ENCODE results near the gene ARNT2. TPM values are rescaled to one million over a fixed set of nuclear protein-coding genes. Genes with fewer than 3 reads are reported as not detected.

The ARNT2 gene
- total and polyA plus RNA-seq, 4 experiments from 2014 or later: not detected

DNA sequence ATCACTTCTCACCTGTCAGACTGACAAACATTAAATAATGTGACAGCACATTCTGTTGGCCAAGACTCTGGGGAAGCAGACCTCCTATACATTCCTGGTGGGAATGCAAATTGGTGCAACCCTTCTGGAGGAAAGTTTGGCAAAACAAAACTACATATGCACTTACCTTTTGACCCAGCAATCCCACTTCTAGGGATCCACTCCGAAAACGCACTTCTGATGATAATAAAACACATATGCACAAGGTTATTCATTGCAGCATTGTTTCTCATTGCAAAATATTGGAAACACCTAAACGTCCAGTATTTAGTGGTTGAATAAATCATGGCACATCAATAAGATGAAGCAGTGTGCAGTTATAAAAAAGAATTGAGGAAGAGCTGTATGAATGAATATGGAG, 145.5 kb downstream of the ARNT2 start:
- no peaks in the 10 kb centered on the region for H3K36me3 Mint-ChIP-seq
- no peaks in the 10 kb centered on the region for H3K4me1 ChIP-seq (ENCODE audit: insufficient read depth, low read length)
- H3K9me3 Mint-ChIP-seq: peaks cover 0 to 1% (median 0%) of the 10 kb centered on the region in 8 donors
- no peak overlapping the region for H3K4me3 Mint-ChIP-seq
- no peak overlapping the region for H3K27ac Mint-ChIP-seq
- ChIA-PET CTCF (ENCODE audit: partially characterized antibody) (no interaction called here), POLR2A (ENCODE audit: partially characterized antibody) (no interaction called here)
- H3K4me3 ChIP-seq (ENCODE audit: low read length in 2 of 2): no peak overlapping the region
- intact Hi-C loops (cut with micrococcal nuclease): no loop called here
- DNase-seq: no peak
- H3K4me1 Mint-ChIP-seq: no peaks in the 10 kb centered on the region
- no peaks in the 10 kb centered on the region for H3K9me3 ChIP-seq (ENCODE audit: control insufficient read depth in 1 of 2, low read length in 2 of 2)
- H3K27me3 ChIP-seq (ENCODE audit: insufficient read depth, low read length): no peaks in the 10 kb centered on the region
- H3K27me3 Mint-ChIP-seq: peaks cover 15 to 18% of the 10 kb centered on the region in 2 donors
- no peaks in the 10 kb centered on the region for H3K36me3 ChIP-seq (ENCODE audit: insufficient read depth, low read length)
- no peak overlapping the region for H3K27ac ChIP-seq (ENCODE audit: low read depth, low read length)

DNA sequence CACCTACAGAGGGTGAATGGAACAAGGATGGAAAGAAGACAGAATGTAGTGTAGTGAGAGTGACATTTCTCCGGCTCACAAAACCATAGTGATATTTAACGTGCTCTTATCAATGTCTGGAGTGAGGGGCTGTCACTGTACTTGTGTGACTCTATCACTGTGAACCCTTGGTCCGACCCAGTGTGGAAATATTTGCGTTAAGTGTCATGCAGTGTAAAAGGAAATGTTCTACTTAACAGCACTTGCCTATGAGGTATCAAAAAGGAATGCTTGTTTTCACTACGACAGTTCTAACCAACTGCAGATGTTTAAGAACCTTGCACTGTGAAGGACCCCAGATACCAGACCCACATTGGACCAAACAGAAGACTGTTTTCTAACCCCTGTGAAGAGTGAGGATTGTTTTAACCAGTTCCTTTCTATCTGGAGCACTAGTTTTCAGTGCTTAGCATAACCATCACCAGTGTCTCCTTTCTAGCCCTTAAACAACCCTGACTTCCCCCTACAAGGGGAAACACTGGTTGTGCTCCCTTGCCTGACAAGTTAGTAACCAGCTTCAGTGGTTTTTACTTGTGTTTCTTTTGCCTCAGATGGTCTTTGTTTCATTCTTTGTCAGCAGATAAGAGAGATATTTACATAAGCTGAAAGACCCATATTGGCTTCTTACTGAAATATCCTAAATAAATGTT, 146.2 kb downstream of the ARNT2 start:
- intact Hi-C loops (cut with micrococcal nuclease): no loop called here
- CTCF ChIA-PET (ENCODE audit: partially characterized antibody): no interaction called here
- Histone ChIP-seq H3K27me3 (ENCODE audit: insufficient read depth, low read length) (no peaks in the 10 kb centered on the region), H3K27ac (ENCODE audit: low read depth, low read length) (no peak overlapping the region), H3K4me1 (ENCODE audit: insufficient read depth, low read length) (no peaks in the 10 kb centered on the region), H3K4me3 (ENCODE audit: low read length in 2 of 2) (no peak overlapping the region), H3K9me3 (ENCODE audit: control insufficient read depth in 1 of 2, low read length in 2 of 2) (no peaks in the 10 kb centered on the region), H3K36me3 (ENCODE audit: insufficient read depth, low read length) (no peaks in the 10 kb centered on the region)
- H3K36me3 Mint-ChIP-seq: no peaks in the 10 kb centered on the region
- H3K4me1 Mint-ChIP-seq: no peaks in the 10 kb centered on the region
- no peak for DNase-seq
- H3K27me3 Mint-ChIP-seq: peaks cover 18 to 19% of the 10 kb centered on the region in 2 donors
- POLR2A ChIA-PET (ENCODE audit: partially characterized antibody): no interaction called here
- H3K4me3 Mint-ChIP-seq: no peak overlapping the region
- peaks cover 0 to 2% (median 0%) of the 10 kb centered on the region in 8 donors for H3K9me3 Mint-ChIP-seq
- H3K27ac Mint-ChIP-seq: no peak overlapping the region

DNA sequence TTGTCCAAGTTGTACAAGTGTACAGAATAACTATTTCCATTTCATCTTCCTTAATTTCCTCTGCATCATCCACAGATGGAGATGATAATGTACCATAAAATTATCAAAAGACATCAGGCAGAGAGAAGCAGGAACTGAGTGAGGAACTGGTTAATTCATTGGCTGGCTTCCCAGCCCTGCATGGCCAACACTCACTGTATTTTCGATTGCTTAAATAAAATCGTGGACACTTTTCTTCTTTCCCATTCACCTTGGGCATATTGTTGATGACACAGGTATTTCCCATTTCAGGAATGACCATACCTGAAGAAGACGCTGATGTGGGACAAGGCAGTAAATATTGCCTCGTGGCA, 146.7 kb downstream of the ARNT2 start:
- no peaks in the 10 kb centered on the region for H3K4me1 Mint-ChIP-seq
- no peaks in the 10 kb centered on the region for H3K36me3 ChIP-seq (ENCODE audit: insufficient read depth, low read length)
- no peak overlapping the region for H3K27ac ChIP-seq (ENCODE audit: low read depth, low read length)
- peaks cover 18% of the 10 kb centered on the region in 2 donors for H3K27me3 Mint-ChIP-seq
- CTCF ChIA-PET (ENCODE audit: partially characterized antibody): no interaction called here
- H3K4me3 Mint-ChIP-seq: no peak overlapping the region
- H3K36me3 Mint-ChIP-seq: no peaks in the 10 kb centered on the region
- H3K27me3 ChIP-seq (ENCODE audit: insufficient read depth, low read length): no peaks in the 10 kb centered on the region
- H3K27ac Mint-ChIP-seq: no peak overlapping the region
- no peak for DNase-seq
- H3K9me3 Mint-ChIP-seq: peaks cover 0 to 2% (median 0%) of the 10 kb centered on the region in 8 donors
- H3K4me3 ChIP-seq (ENCODE audit: low read length in 2 of 2): no peak overlapping the region
- intact Hi-C loops (cut with micrococcal nuclease): no loop called here
- POLR2A ChIA-PET (ENCODE audit: partially characterized antibody): no interaction called here
- no peaks in the 10 kb centered on the region for H3K9me3 ChIP-seq (ENCODE audit: control insufficient read depth in 1 of 2, low read length in 2 of 2)
- no peaks in the 10 kb centered on the region for H3K4me1 ChIP-seq (ENCODE audit: insufficient read depth, low read length)

DNA sequence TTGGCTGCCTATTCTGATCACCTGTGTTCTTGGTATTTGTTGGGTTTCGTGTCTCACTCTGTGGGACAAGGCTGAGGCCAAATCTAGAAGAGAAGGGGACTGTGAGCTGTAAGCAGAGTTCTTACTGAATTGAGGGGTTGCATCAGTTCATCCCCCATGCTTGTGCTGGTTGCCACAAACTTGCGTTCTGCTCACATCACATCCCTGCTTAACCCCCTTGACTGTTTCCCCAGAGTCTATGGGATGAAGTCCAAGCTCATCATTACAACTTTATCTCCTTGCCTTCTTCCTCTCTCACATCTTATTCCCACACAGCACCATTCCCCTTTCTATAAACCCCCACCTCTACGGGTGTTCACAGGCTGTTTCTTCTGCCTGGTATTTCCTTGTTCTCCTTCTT, 147.2 kb downstream of the ARNT2 start:
- H3K4me1 Mint-ChIP-seq: no peaks in the 10 kb centered on the region
- Histone ChIP-seq H3K9me3 (ENCODE audit: control insufficient read depth in 1 of 2, low read length in 2 of 2) (no peaks in the 10 kb centered on the region), H3K4me3 (ENCODE audit: low read length in 2 of 2) (no peak overlapping the region), H3K4me1 (ENCODE audit: insufficient read depth, low read length) (no peaks in the 10 kb centered on the region), H3K27ac (ENCODE audit: low read depth, low read length) (no peak overlapping the region), H3K36me3 (ENCODE audit: insufficient read depth, low read length) (no peaks in the 10 kb centered on the region), H3K27me3 (ENCODE audit: insufficient read depth, low read length) (no peaks in the 10 kb centered on the region)
- H3K27ac Mint-ChIP-seq: no peak overlapping the region
- H3K9me3 Mint-ChIP-seq: peaks cover 0 to 2% (median 0%) of the 10 kb centered on the region in 8 donors
- ChIA-PET CTCF (ENCODE audit: partially characterized antibody) (no interaction called here), POLR2A (ENCODE audit: partially characterized antibody) (no interaction called here)
- intact Hi-C loops (cut with micrococcal nuclease): no loop called here
- DNase-seq: no peak
- no peak overlapping the region for H3K4me3 Mint-ChIP-seq
- no peaks in the 10 kb centered on the region for H3K36me3 Mint-ChIP-seq
- peaks cover 15 to 17% of the 10 kb centered on the region in 2 donors for H3K27me3 Mint-ChIP-seq

DNA sequence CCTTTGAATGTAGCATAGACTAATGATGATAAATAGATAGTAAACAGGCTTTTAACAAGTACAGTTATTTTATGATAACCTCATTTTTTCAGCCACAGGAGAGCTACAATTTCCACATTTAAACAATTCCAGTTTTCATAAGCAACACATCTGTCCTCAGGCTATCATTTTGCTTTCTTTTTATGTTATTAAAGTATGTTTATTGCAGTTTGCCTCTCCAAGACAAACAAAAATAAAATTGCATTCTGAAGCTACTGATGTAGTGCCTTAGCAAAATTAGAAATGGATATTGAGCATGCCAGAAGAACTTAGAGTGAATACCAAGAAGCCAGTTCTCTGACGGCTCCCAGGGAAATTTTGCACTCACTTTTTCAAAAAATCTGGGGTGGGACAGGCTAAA, 150.4 kb downstream of the ARNT2 start:
- Histone ChIP-seq H3K9me3 (ENCODE audit: control insufficient read depth in 1 of 2, low read length in 2 of 2) (no peaks in the 10 kb centered on the region), H3K27me3 (ENCODE audit: insufficient read depth, low read length) (no peaks in the 10 kb centered on the region), H3K4me3 (ENCODE audit: low read length in 2 of 2) (no peak overlapping the region), H3K27ac (ENCODE audit: low read depth, low read length) (no peak overlapping the region), H3K36me3 (ENCODE audit: insufficient read depth, low read length) (no peaks in the 10 kb centered on the region), H3K4me1 (ENCODE audit: insufficient read depth, low read length) (no peaks in the 10 kb centered on the region)
- CTCF ChIA-PET (ENCODE audit: partially characterized antibody): no interaction called here
- Mint-ChIP-seq H3K9me3 (peaks cover 0 to 2% (median 0%) of the 10 kb centered on the region in 8 donors), H3K4me3 (no peak overlapping the region), H3K27ac (no peak overlapping the region), H3K36me3 (no peaks in the 10 kb centered on the region), H3K4me1 (no peaks in the 10 kb centered on the region), H3K27me3 (peaks cover 10 to 23% of the 10 kb centered on the region in 2 donors)
- no peak for DNase-seq
- POLR2A ChIA-PET (ENCODE audit: partially characterized antibody): no interaction called here
- intact Hi-C loops (cut with micrococcal nuclease): no loop called here

DNA sequence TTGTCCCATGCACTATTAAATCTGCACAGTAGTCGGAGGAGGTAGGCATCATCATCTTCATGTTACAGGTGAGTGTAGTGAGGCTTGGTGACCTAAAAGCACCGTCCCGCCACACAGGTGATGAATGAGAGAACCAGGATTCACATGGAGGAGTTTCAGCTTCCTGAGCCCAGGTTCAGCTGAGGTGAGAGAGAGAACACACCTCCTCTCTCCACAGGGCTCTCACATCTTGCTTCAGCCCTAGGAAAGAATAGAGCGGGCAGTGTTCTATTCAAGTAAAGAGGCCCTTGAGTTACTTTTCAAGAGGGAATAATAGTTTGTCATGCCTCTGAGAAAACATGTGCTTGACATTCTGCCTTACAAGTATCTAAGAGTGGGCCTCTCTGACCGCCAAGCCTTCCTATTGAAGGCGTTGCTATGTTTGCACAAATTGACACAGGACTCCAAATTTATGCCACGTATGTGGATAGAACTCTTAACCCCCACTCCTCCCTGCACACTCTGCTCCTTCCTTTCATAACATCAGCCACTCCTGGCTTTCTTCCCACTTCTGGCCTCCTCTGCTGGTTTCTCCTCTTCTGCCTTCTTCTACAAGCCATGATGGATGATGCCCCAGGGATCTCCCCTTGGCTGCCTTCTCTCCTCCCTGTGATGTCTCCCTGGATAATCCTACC, 152.6 kb downstream of the ARNT2 start:
- no peaks in the 10 kb centered on the region for H3K36me3 Mint-ChIP-seq
- H3K4me1 ChIP-seq (ENCODE audit: insufficient read depth, low read length): no peaks in the 10 kb centered on the region

DNA sequence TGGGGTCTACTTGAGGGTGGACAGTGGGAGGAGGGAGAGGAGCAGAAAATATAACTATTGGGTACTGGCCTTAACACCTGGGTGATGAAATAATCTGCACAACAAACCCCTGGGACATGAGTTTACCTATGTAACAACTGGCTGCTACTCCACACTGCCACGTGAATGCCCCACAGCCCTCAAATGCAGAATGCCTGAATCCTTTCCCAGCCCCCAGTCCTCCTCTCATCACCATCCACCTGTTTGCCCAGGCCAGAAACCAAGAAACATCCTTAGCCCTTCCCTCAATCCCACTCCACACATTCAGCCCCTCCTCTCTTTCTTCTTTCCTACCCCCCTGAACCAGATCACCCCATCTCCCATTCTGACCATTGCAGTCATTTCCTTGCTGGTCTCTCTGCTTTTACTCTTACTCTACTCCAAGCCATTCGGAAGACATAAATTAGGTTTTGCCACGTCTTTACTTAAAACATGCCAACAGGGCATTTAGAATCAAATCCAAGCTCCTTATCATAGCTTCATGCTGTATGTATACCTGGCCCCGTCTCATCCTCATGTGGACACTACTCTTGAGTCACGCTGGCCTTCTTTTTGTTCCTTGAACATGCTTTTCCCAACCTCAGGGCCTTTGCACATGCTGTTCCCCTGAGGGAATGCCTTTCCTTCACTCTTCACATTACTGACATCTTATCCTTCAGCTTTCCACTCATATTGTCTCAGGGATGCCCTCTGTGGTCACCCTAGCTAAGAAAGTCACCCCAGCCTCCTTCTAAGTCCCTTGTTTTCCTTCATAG, 153.5 kb downstream of the ARNT2 start:
- Mint-ChIP-seq H3K4me3 (peak overlapping the region in 1 of 8 donors; percentile 10), H3K9me3 (peaks cover 0 to 2% (median 0%) of the 10 kb centered on the region in 8 donors), H3K36me3 (no peaks in the 10 kb centered on the region), H3K27ac (peak overlapping the region in 1 of 7 donors; percentile 53), H3K4me1 (peaks cover 0 to 5% (median 0%) of the 10 kb centered on the region in 4 donors), H3K27me3 (peaks cover 6 to 23% of the 10 kb centered on the region in 2 donors)
- Histone ChIP-seq H3K36me3 (ENCODE audit: insufficient read depth, low read length) (no peaks in the 10 kb centered on the region), H3K9me3 (ENCODE audit: control insufficient read depth in 1 of 2, low read length in 2 of 2) (no peaks in the 10 kb centered on the region), H3K27me3 (ENCODE audit: insufficient read depth, low read length) (no peaks in the 10 kb centered on the region), H3K4me1 (ENCODE audit: insufficient read depth, low read length) (no peaks in the 10 kb centered on the region), H3K27ac (ENCODE audit: low read depth, low read length) (no peak overlapping the region), H3K4me3 (ENCODE audit: low read length in 2 of 2) (no peak overlapping the region)
- CTCF ChIA-PET (ENCODE audit: partially characterized antibody): no interaction called here
- intact Hi-C loops (cut with micrococcal nuclease): no loop called here
- POLR2A ChIA-PET (ENCODE audit: partially characterized antibody): no interaction called here
- no peak for DNase-seq

More for the DNA sequence above, 152.6 kb downstream of the ARNT2 start:
- Histone ChIP-seq H3K9me3 (ENCODE audit: control insufficient read depth in 1 of 2, low read length in 2 of 2) (no peaks in the 10 kb centered on the region), H3K27me3 (ENCODE audit: insufficient read depth, low read length) (no peaks in the 10 kb centered on the region), H3K27ac (ENCODE audit: low read depth, low read length) (no peak overlapping the region), H3K4me3 (ENCODE audit: low read length in 2 of 2) (no peak overlapping the region), H3K36me3 (ENCODE audit: insufficient read depth, low read length) (no peaks in the 10 kb centered on the region)
- no peak overlapping the region for H3K27ac Mint-ChIP-seq
- peaks cover 0 to 2% (median 0%) of the 10 kb centered on the region in 8 donors for H3K9me3 Mint-ChIP-seq
- ChIA-PET POLR2A (ENCODE audit: partially characterized antibody) (no interaction called here), CTCF (ENCODE audit: partially characterized antibody) (no interaction called here)
- intact Hi-C loops (cut with micrococcal nuclease): no loop called here
- peaks cover 0 to 5% (median 0%) of the 10 kb centered on the region in 4 donors for H3K4me1 Mint-ChIP-seq
- no peak for DNase-seq
- H3K4me3 Mint-ChIP-seq: no peak overlapping the region
- peaks cover 6 to 23% of the 10 kb centered on the region in 2 donors for H3K27me3 Mint-ChIP-seq
